ENCODE measurements around the gene ARHGAP26.

Gene ARHGAP26

GRCh38 chr5:143180751-143181150, 410.6 kb downstream of the ARHGAP26 start:
- no peak for DNase-seq

DNA sequence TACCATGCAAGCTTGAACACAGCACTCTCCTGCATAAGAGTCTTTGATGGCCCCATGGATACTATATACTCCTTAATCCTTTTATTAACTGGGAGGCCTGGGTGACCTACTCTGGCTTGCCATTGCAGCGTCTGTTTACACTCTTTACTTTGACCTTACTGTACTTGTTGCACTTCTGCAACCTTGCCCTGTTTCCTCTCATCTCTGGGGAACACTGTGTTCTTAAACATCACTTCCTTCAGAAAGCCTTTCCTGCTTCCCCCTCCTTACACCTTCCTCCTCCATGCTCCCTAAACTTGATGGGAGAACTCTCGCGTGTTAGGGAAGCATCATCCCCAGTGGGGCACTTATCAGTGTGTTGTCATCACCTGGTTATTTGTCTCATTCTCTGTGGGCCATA, 411.0 kb downstream of the ARHGAP26 start:
- DNase-seq = no peak

DNA sequence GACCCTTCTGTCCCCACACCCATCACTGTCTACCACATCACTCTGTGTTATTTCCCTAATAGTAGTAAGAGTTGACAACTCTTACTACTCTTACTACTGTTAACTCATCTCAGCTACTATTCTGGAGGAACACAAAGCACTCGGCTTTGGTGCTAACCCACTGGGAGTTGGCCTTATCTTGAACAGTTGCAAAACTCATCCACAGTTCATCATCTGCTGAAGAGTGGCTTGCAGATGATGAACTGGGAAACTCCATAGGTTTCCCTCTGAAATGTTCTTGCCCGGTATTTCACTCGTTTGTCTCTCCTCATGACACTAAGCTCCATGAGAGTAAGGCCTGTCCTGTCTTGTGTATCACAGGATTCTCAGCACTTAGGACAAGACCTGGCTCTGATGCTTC, 411.9 kb downstream of the ARHGAP26 start:
- DNase-seq = no peak

- peak; percentile 88 for DNase-seq
Measured at GRCh38 chr5:143182901-143183820, 413.0 kb downstream of the ARHGAP26 start.

GRCh38 chr5:143183989-143184388, 413.8 kb downstream of the ARHGAP26 start:
- DNase-seq = no peak

DNA sequence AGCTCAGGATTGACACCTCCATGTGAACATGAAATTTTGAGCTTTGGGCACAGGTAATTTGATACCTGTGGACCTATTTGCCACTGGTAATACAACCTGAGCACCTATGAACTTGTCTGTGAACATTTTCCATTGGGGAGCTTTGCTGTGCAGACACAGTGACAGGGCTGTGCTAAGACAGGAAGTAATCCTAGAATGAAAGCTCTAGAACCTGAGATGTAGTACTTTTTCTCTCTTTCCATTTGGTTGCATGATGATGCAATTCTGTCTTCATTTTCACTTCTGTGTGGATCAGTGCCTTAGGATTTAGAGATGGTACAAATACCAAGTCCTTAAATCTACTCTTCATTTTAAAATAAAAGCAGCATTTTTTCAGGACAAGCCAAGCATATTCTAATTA, 416.4 kb downstream of the ARHGAP26 start:
- DNase-seq = no peak

GRCh38 chr5:143187495-143187894, 417.3 kb downstream of the ARHGAP26 start:
- DNase-seq = no peak

DNA sequence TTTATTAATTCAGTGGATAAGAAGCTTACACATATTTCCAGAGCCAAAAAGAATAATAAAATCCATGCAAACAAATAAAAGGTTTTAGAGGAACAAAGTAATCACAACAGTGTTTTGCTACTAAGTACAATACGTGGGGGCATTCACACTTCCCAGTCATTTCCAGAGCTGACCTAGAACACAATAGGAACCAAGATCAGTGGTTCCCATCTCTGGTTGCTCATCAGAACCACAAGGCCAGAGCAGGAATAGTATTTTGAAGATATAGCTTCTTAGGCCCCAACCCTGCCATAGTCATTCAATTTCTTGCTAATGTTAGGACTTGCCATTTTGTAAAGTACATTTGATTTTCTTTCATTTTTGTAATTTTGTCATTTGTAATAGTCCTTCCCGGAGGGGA, 417.9 kb downstream of the ARHGAP26 start:
- no peak for DNase-seq

- no peak for DNase-seq
Measured at GRCh38 chr5:143188692-143189091, 418.5 kb downstream of the ARHGAP26 start.

DNA sequence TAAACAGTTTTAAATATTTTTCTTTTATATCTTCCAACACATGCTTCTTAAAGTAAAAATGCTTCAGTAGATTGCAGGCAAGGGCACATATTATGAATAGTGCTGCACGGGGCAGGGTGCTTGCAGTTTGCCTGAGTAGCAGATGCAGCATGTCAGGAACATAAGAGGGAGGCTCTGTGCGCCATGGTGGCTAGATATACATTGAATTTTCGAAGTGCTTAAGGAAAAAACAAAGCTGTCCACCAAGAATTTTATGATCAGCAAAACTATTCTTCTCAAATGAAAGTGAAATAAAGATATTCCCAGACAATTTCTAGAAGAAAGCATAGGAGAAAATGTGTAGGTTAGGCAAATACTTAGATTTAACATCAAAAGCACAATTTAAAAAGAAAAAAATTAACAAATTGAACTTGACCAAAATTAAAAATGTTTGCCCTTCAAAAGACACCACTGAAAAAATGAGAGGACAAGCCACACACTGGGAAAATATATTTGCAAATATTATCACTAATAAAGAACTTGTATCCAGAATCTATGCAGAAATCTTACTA, 420.2 kb downstream of the ARHGAP26 start:
- no peak for DNase-seq

DNA sequence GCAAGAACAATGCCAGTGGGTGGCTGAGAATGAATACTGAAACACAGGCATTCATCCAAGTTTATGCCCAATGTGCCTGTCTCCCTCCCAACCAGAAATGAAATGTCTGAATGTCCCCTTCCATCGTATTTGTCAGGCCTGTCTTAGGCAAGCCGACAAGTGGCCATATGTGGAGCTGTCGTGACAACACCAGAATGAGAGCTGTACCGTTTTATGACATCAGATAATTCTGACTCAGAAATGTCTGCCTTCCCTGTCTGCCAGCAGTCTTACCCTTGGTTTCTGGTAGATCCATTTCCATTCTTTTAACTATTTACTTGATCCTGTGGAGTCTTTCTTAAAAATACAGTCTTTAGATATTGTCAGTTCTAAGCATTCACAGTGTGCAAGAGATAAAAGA, 421.5 kb downstream of the ARHGAP26 start:
- no peak for DNase-seq

DNA sequence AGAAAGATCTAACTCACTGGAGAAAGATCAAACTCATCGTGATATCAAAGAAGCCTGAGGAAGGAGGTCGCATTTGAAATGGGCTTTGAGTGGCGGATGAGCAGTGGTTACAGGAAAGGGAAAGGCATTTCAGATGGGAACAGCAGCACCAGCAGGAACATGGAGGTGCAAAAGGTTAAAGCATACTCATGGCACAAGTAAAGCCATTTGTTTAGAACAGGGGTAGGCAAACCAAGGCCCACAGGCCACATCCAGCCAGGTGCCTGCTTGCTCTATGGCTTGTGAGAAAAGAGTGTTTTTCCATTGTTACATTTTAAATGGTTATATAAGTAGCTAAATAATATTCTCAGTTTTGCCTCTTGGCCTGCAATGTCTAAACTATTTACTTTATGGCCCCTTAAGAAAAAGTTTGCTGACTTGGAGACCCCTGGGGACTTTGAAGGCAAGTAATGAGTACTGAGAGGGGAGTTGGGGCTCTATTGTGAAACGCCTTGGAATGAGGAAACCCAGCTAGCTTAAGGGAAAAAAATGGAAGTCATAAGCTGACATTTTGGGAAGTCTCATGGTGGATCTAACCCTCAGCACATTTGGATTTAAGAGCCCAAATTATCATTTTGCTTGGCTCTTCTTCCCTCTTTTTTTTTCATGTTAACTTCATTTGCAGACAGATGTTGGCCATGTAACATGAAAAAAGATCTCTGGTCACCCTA, 422.2 kb downstream of the ARHGAP26 start:
- DNase-seq = no peak

GRCh38 chr5:143194206-143194605, 424.0 kb downstream of the ARHGAP26 start:
- no peak for DNase-seq

DNA sequence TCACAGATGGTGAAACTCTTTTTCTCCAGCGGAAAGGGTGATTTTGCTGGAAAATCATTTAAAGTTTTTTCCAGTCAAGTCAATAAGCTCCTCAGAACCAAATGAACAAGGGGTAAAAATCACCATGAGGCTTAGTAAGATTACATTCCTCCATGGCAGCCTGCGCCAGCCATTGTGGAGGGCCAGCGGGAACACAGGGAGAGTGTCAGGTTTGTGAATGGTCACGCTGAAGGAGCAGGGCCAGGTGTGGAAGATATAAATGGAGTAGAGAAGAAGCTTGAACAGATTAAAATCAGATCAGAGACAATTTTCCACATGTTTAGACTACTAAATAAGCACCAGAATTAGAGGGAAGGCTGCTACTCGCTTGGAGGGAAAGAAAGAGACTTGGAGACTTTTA, 424.5 kb downstream of the ARHGAP26 start:
- DNase-seq = no peak

- no peak for DNase-seq
Measured at GRCh38 chr5:143195491-143195890, 425.3 kb downstream of the ARHGAP26 start.

DNA sequence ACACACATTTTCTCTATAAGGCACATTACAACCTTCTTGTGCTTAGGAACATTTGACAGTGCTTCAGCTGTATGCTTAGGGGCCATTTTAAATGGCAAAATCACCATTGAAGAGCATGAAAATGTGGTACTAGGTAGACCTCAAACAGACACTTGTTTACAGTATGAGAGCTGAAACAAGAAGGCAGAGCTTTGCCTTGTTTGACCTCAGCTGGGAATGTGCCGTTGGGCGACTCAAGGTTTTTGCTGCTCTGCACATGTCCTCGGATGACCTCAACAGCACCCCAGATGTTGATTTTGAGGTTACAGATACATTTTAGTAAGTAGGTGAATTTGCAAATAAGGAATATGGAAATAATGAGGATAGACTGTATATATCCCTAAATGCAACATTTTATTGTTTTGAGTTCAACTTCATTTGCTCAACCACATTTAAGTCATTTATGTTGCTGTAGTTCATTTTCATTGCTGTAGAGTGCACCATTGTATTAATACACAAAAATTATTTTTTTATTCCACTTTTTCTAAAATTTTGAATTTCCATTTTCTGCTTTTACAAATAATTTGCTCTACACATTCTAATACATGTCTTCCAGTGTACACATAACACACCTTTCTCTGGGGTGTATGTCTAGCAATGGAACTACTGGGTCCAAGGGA, 426.6 kb downstream of the ARHGAP26 start:
- DNase-seq = no peak

GRCh38 chr5:143197260-143197656, 427.1 kb downstream of the ARHGAP26 start:
- no peak for DNase-seq

DNA sequence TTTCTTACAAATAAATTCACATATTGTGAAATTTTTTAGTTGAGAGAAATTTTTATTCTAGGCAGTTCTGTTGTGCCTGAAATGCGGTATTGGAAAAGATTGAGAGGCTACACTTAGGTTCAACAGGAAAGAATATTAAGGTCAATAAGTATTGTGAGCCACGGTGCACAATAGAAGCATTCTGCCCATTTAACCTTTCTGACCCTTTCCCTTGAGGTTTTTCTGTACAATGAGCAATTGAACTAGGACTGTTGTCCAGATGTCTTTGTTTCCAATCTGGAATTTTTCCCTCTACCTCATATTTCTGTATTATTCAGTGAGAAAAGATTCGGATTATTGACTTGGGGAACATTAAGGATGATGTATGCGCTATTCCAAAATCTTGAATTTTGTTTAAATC, 428.2 kb downstream of the ARHGAP26 start:
- no peak for DNase-seq

GRCh38 chr5:143199161-143199560, 429.0 kb downstream of the ARHGAP26 start:
- no peak for DNase-seq

- no peak for DNase-seq
Measured at GRCh38 chr5:143199843-143200242, 429.7 kb downstream of the ARHGAP26 start.

DNA sequence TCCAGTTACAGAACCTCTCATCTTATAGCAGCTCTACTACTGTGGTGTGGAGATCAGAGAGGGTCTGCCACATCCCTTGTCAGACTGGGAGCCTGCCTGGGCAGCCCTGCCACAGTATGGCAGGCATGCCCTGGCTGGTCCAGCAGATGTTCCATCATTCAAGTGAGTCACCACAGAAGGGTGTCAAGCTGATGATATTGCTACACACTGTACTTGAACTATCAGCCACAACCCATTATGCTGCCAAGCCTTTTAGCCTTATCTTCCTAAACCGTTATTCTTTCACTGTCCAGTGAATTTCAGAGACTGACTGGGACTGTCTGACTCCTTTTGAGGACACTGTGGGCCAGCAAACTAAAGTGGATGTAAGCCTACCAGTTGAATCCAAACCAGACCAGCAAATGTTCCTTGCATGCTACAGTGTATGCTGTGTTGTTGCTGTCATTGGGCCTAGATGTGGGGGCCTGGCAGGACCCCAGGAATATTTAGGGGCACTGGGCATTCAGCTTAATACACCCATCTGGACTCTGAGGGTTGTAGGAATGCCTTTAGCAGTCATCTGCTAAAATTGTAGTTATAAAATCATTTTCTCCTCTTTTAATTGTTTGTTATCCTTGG, 430.7 kb downstream of the ARHGAP26 start:
- no peak for DNase-seq

DNA sequence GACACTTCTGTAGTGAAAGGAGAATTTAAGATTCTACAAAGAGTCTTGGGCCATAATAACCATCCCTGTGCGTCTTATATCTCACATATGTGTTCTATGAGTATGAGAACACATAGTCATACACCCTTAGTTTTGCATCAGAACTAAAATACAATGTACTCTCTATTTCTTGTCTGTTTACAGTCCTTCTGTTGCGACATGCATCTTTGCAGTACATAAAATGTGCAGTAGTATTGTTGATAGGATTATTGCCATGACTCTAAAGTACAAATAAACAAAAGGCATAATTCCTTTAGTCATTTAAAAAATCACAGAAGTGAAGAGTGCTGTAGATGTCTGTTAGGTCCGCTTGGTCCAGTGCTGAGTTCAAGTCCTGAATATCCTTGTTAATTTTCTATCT, 431.4 kb downstream of the ARHGAP26 start:
- no peak for DNase-seq
